ENCODE data around the gene MCM5.

GRCh38 chr22:35390933-35391332 is 9.0 kb upstream of the MCM5 start:
- TF ChIP-seq, protein P1, sequence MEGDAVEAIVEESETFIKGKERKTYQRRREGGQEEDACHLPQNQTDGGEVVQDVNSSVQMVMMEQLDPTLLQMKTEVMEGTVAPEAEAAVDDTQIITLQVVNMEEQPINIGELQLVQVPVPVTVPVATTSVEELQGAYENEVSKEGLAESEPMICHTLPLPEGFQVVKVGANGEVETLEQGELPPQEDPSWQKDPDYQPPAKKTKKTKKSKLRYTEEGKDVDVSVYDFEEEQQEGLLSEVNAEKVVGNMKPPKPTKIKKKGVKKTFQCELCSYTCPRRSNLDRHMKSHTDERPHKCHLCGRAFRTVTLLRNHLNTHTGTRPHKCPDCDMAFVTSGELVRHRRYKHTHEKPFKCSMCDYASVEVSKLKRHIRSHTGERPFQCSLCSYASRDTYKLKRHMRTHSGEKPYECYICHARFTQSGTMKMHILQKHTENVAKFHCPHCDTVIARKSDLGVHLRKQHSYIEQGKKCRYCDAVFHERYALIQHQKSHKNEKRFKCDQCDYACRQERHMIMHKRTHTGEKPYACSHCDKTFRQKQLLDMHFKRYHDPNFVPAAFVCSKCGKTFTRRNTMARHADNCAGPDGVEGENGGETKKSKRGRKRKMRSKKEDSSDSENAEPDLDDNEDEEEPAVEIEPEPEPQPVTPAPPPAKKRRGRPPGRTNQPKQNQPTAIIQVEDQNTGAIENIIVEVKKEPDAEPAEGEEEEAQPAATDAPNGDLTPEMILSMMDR (IDR thresholded peaks at IDR 0.05), result no peak
- TF ChIP-seq POLR2A (IDR thresholded peaks at IDR 0.05), result no peak
